COLO668 (cell line): Measurements from ENCODE around the gene RPL39L.
"Not testable (repeated sequence)": the region's sequence is repeated elsewhere in the genome, so short reads cannot be mapped to it uniquely, and the experiment has no call there.

ENCODE experiments used
- DNase-seq: peaks from one replicate; lab custom pipeline; 2025; ENCODE audit not compliant: unreplicated experiment; lab: John Stamatoyannopoulos, UW

The RPL39L gene

GRCh38 chr3:187139126-187139894 is at the start of gene RPL39L:
Gene RPL39L, minus strand, starts transcription at chr3:187139496. Its CDS starts 18,196 bp downstream, at chr3:187121300.
- peak; percentile 64 for DNase-seq

GRCh38 chr3:187188931-187189330 is 49.6 kb upstream of the RPL39L start:
- DNase-seq = no peak

- peak; percentile 5 for DNase-seq
Observed at GRCh38 chr3:187186801-187187421, 47.6 kb upstream of the RPL39L start.

- no peak for DNase-seq
Observed at GRCh38 chr3:187186375-187186774, 47.1 kb upstream of the RPL39L start.

- DNase-seq = no peak
Observed at GRCh38 chr3:187185759-187186158, 46.5 kb upstream of the RPL39L start.

- no peak for DNase-seq
Observed at GRCh38 chr3:187183903-187184302, 44.6 kb upstream of the RPL39L start.

GRCh38 chr3:187183210-187183862 is 44.0 kb upstream of the RPL39L start:
- peak; percentile 30 for DNase-seq

- no peak for DNase-seq
Observed at GRCh38 chr3:187181454-187182170, 42.3 kb upstream of the RPL39L start.

- DNase-seq = no peak
Observed at GRCh38 chr3:187172929-187173328, 33.6 kb upstream of the RPL39L start.

GRCh38 chr3:187170911-187171310 is 31.6 kb upstream of the RPL39L start:
- DNase-seq = not testable (repeated sequence)

- no peak for DNase-seq
Observed at GRCh38 chr3:187169231-187169960, 30.1 kb upstream of the RPL39L start.

GRCh38 chr3:187167777-187168176 is 28.5 kb upstream of the RPL39L start:
- no peak for DNase-seq

- DNase-seq = no peak
Observed at GRCh38 chr3:187166750-187167149, 27.5 kb upstream of the RPL39L start.

- peak; percentile 20 for DNase-seq
Observed at GRCh38 chr3:187165144-187165543, 25.8 kb upstream of the RPL39L start.

GRCh38 chr3:187162265-187162953 is 23.1 kb upstream of the RPL39L start:
- DNase-seq = no peak

- no peak for DNase-seq
Observed at GRCh38 chr3:187161556-187161955, 22.3 kb upstream of the RPL39L start.

- DNase-seq = peak; percentile 8
Observed at GRCh38 chr3:187150599-187150998, 11.3 kb upstream of the RPL39L start.

- DNase-seq = no peak
Observed at GRCh38 chr3:187150186-187150585, 10.9 kb upstream of the RPL39L start.

GRCh38 chr3:187146389-187146788 is 7.1 kb upstream of the RPL39L start:
- no peak for DNase-seq
